H1 (cell line): Measurements from ENCODE around the gene SLC8A1. TPM values are rescaled to one million over a fixed set of nuclear protein-coding genes. Genes with fewer than 3 reads are reported as not detected.

Experiments
- ASH2L ChIP-seq: fragments of 200-600, 300-600 bp; sonication (generic); IDR thresholded peaks from one replicate; pipeline ENCODE4 v1.7.1; 2017; ENCODE audit warnings: low read length
- BACH1 ChIP-seq: IDR thresholded peaks from 2 replicates; pipeline ENCODE4 v1.6.1; 2012; ENCODE audit warnings: low read length, improper control_type of control experiment
- CHD7 ChIP-seq: fragments of 300-600 bp; sonication (generic); IDR thresholded peaks from 2 replicates; pipeline ENCODE4 v1.7.1; 2012; ENCODE audit warnings: low read length, moderate library complexity, mild to moderate bottlenecking, inconsistent platforms; ENCODE audit not compliant: insufficient replicate concordance
- GTF2F1 ChIP-seq: IDR thresholded peaks from 2 replicates; pipeline ENCODE4 v1.6.1; 2012; ENCODE audit warnings: low read depth, low read length, improper control_type of control experiment, borderline replicate concordance
- HDAC2 ChIP-seq, 2 experiments: fragments of 300-600 bp in 1 of 2; sonication (generic) in 1 of 2; IDR thresholded peaks; 2 replicates each; pipeline ENCODE4 v1.6.1; 2011 to 2012; ENCODE audit warnings: low read depth in 2 of 2, low read length in 2 of 2, mild to moderate bottlenecking in 2 of 2, moderate library complexity in 2 of 2, borderline replicate concordance in 1 of 2, inconsistent platforms in 1 of 2
- JUN ChIP-seq: IDR thresholded peaks from 2 replicates; pipeline ENCODE4 v1.6.1; 2011; ENCODE audit warnings: low read depth, mild to moderate bottlenecking, improper control_type of control experiment, low read length
- JUND ChIP-seq: IDR thresholded peaks from 2 replicates; pipeline ENCODE4 v1.6.1; 2011; ENCODE audit warnings: mild to moderate bottlenecking, improper control_type of control experiment, low read length
- KDM1A ChIP-seq: fragments of 200-600, 300-600 bp; sonication (generic); IDR thresholded peaks from 2 replicates; pipeline ENCODE4 v1.7.1; 2016; ENCODE audit warnings: mild to moderate bottlenecking, low read length, borderline replicate concordance
- NRF1 ChIP-seq: IDR thresholded peaks from 2 replicates; pipeline ENCODE4 v1.6.1; 2011; ENCODE audit warnings: mild to moderate bottlenecking, low read depth, low read length, improper control_type of control experiment
- POLR2A ChIP-seq, 2 experiments: IDR thresholded peaks; 1 replicate in 1 of 2; 2 replicates in 1 of 2; pipeline ENCODE4 v1.6.1; 2011; ENCODE audit warnings: low read depth in 2 of 2, low read length in 2 of 2, mild to moderate bottlenecking in 2 of 2; ENCODE audit errors: control extremely low read depth in 1 of 2
- RBBP5 ChIP-seq: IDR thresholded peaks from 2 replicates; pipeline ENCODE4 v1.7.1; 2012; ENCODE audit warnings: low read depth, mild to moderate bottlenecking, inconsistent platforms, low read length, moderate library complexity, borderline replicate concordance
- TAF1 ChIP-seq: IDR thresholded peaks from 2 replicates; pipeline ENCODE4 v1.6.1; 2011; ENCODE audit warnings: mild to moderate bottlenecking, low read depth, low read length
- polyA plus RNA-seq, 7 experiments: library from polyadenylated mRNA; depleted of rRNA in 3 of 7; stranded (reverse) in 5 of 7; unstranded in 2 of 7; fragments of >200 nt in 5 of 7; fragments of 200-250 nt in 2 of 7; gene quantifications; 1 replicate in 5 of 7; 2 replicates in 1 of 7; 4 replicates in 1 of 7; pipeline versions ENCODE4 v1.2.1 to v1.2.3, GENCODE V29; 2011 to 2013; ENCODE audit warnings: missing spikeins in 2 of 7, mixed read lengths in 2 of 7
- total RNA-seq: library from RNA; stranded (reverse); fragmentation: NEBNext Ultra II Directional; extraction: Animal tissue kit (Norgen Biotek cat#: 25700); gene quantifications from 2 replicates; pipeline ENCODE4 v1.2.1, GENCODE V29; 2021

Gene SLC8A1
- total and polyA plus RNA-seq, 2 of the 8 experiments (the other 6 are each of a cell fraction or from before 2014, with no cell fraction given): 0.68 to 3.6 TPM

DNA sequence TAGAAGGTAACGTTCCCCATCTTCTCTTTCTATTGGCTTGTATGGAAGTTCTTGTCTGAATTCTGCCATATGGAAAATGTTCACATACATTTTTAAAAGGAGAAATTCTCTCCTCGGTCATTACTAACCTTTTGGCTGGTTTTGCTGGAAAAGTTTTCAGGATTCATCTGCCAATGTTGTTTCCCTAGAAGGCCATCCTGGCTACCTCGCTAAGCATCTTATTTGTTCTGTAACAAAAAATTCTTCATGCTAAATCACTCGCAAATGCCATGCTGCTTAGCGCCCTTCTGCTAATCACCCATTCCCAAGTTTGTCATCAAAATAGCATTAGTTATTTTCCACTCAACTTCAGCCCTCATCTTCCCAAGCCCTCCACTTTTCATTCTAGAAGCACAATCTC lies 262.0 kb downstream of the SLC8A1 start (continued):
- TF ChIP-seq CHD7: no peak
- no peak for TF ChIP-seq BACH1
- TF ChIP-seq GTF2F1: no peak
- no peak for TF ChIP-seq JUND
- no peak for TF ChIP-seq ASH2L
- TF ChIP-seq TAF1: no peak
- TF ChIP-seq POLR2A (IDR thresholded peaks at IDR 0.05; ENCODE audit: control extremely low read depth in 1 of 2, low read depth in 2 of 2, low read length in 2 of 2): no peak
- no peak for TF ChIP-seq RBBP5
- no peak for TF ChIP-seq NRF1
- TF ChIP-seq KDM1A: no peak
- TF ChIP-seq HDAC2 (IDR thresholded peaks at IDR 0.05; ENCODE audit: borderline replicate concordance in 1 of 2, low read depth in 2 of 2, low read length in 2 of 2): no peak
- TF ChIP-seq JUN: no peak
